Smooth muscle cell (in vitro differentiated cells): Measurements from ENCODE around the gene SLC34A1. TPM values are rescaled to one million over a fixed set of nuclear protein-coding genes. Genes with fewer than 3 reads are reported as not detected.

ENCODE experiments used
- DNase-seq: peaks from one replicate; lab custom pipeline; 2025; ENCODE audit not compliant: unreplicated experiment; lab: John Stamatoyannopoulos, UW
- H2AFZ ChIP-seq: fragments of 200-600 bp; sonication (generic); 2 replicates; pipeline ENCODE4 v1.6.0; 2016; ENCODE audit warnings: antibody characterized with exemption, low read depth, mild to moderate bottlenecking
- H3F3A ChIP-seq: fragments of 200-600 bp; sonication (generic); 2 replicates; pipeline ENCODE4 v1.6.0; 2017; ENCODE audit warnings: antibody characterized with exemption, low read depth
- H3K27ac ChIP-seq: fragments of 200-600 bp; sonication (generic); 2 replicates; pipeline ENCODE4 v1.5.1; 2016; ENCODE audit warnings: low read depth, mild to moderate bottlenecking
- H3K27me3 ChIP-seq: fragments of 200-600 bp; sonication (generic); 2 replicates; pipeline ENCODE4 v1.6.1; 2016; ENCODE audit warnings: low read depth, mild to moderate bottlenecking
- H3K36me3 ChIP-seq: fragments of 200-600 bp; sonication (generic); 2 replicates; pipeline ENCODE4 v1.5.1; 2016; ENCODE audit warnings: low read depth
- H3K4me1 ChIP-seq: fragments of 200-600 bp; sonication (generic); 2 replicates; pipeline ENCODE4 v1.5.1; 2016; ENCODE audit warnings: low read depth
- H3K4me2 ChIP-seq: fragments of 200-600 bp; sonication (generic); 2 replicates; pipeline ENCODE4 v1.6.0; 2016; ENCODE audit warnings: mild to moderate bottlenecking
- H3K4me3 ChIP-seq: fragments of 200-600 bp; sonication (generic); 2 replicates; pipeline ENCODE4 v1.5.1; 2016; ENCODE audit warnings: mild to moderate bottlenecking
- H3K79me2 ChIP-seq: fragments of 200-600 bp; sonication (generic); 2 replicates; pipeline ENCODE4 v1.6.0; 2016; ENCODE audit warnings: low read depth, mild to moderate bottlenecking
- H3K9ac ChIP-seq: fragments of 200-600 bp; sonication (generic); 2 replicates; pipeline ENCODE4 v1.6.0; 2016; ENCODE audit warnings: low read depth
- H3K9me3 ChIP-seq: fragments of 200-600 bp; sonication (generic); replicated peaks from 2 replicates; pipeline ENCODE4 v1.5.1; 2016; ENCODE audit warnings: low read depth
- H4K20me1 ChIP-seq: fragments of 200-600 bp; sonication (generic); 2 replicates; pipeline ENCODE4 v1.6.0; 2016; ENCODE audit warnings: low read depth
- CTCF ChIP-seq: fragments of 200-600 bp; sonication (generic); IDR thresholded peaks from 2 replicates; pipeline ENCODE4 v1.5.1; 2017; ENCODE audit warnings: borderline replicate concordance, mild to moderate bottlenecking, antibody characterized with exemption; ENCODE audit not compliant: insufficient read depth, poor library complexity, severe bottlenecking
- WGBS: methylation state at CpG from one replicate; pipeline ENCODE4 v1.1.7; 2016; ENCODE audit warnings: low lambda C conversion rate; 5-methylcytosine and 5-hydroxymethylcytosine counted together
- polyA plus RNA-seq: library from polyadenylated mRNA; unstranded; fragments of >200 nt; fragmentation: Nextera tagmentation; extraction: Ambion mirVana; gene quantifications from 2 replicates; pipeline ENCODE4 v1.2.1, GENCODE V29; 2016
- total RNA-seq: library from RNA; depleted of rRNA; stranded (reverse); fragments of >200 nt; gene quantifications from 2 replicates; pipeline ENCODE4 v1.2.3, GENCODE V29; 2014

Gene SLC34A1
- total and polyA plus RNA-seq, 2 experiments from 2014 or later: not detected

DNA sequence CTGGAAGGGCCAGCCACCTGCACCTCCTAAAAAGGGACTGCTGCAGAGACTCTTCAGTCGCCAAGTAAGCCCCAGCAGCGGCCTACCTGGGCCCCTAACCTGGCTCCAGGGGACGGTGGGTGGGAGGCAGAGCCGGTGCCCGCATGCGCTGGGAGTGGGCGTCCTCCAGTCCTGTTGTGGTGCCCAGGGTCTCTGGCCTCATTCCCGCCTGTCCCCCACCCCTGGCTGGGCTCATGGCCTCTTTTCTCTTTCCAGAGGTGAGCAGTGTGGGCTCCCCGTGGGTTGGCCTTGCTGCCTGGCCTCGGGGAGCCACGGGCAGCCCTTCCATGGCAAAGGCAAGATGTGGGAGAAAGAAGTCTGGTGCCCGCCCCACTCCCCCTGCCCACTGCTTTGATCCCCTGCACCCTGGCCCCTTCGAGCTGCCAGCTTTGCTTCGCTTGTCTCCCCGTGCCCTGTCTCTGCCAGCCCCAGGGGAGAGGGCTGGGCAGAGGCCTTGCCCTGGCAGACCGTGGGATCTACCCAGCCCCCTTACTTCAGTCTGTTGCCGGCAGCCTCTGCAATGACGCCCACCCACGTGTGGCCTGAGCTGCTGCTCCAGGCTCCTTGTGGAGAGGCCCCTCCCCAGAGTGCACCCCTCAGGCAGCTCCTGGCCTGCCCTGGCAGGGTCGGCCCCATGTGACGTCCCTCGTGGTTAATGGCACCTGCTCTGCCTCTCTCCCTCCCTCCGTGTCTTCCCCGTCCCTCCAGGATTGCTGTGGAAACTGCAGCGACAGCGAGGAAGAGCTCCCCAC, 57.0 kb downstream of the SLC34A1 start:
- H2AFZ ChIP-seq: no peak overlapping the region
- no peak overlapping the region for H3K9ac ChIP-seq
- H3K79me2 ChIP-seq: no peaks in the 10 kb centered on the region
- no peak overlapping the region for H3K4me3 ChIP-seq
- TF ChIP-seq CTCF: no peak
- H3F3A ChIP-seq: no peaks in the 10 kb centered on the region
- no peaks in the 10 kb centered on the region for H4K20me1 ChIP-seq
- H3K27me3 ChIP-seq: no peaks in the 10 kb centered on the region
- H3K4me1 ChIP-seq: peaks cover 4% of the 10 kb centered on the region
- H3K36me3 ChIP-seq: no peaks in the 10 kb centered on the region
- 92% methylated on average over 20 of the region's 26 CpGs for WGBS
- no peak overlapping the region for H3K4me2 ChIP-seq
- no peaks in the 10 kb centered on the region for H3K9me3 ChIP-seq
- no peak for DNase-seq
- H3K27ac ChIP-seq: no peak overlapping the region

- H3F3A ChIP-seq: no peaks in the 10 kb centered on the region
- WGBS: 97% methylated on average over 20 of the region's 20 CpGs
- H4K20me1 ChIP-seq: no peaks in the 10 kb centered on the region
- no peaks in the 10 kb centered on the region for H3K27me3 ChIP-seq
- H3K4me2 ChIP-seq: no peak overlapping the region
- H3K9ac ChIP-seq: no peak overlapping the region
- H3K4me1 ChIP-seq: peaks cover 4% of the 10 kb centered on the region
- H3K27ac ChIP-seq: no peak overlapping the region
- no peaks in the 10 kb centered on the region for H3K36me3 ChIP-seq
- no peak overlapping the region for H3K4me3 ChIP-seq
- no peak for TF ChIP-seq CTCF
- H3K9me3 ChIP-seq: no peaks in the 10 kb centered on the region
- H2AFZ ChIP-seq: no peak overlapping the region
- no peaks in the 10 kb centered on the region for H3K79me2 ChIP-seq
- no peak for DNase-seq
These were observed 58.0 kb downstream of the SLC34A1 start for GRCh38 chr5:177442066-177442826.

GRCh38 chr5:177443144-177443983, 59.1 kb downstream of the SLC34A1 start:
- H2AFZ ChIP-seq: no peak overlapping the region
- no peak for TF ChIP-seq CTCF
- no peaks in the 10 kb centered on the region for H3K79me2 ChIP-seq
- DNase-seq: no peak
- H3K27ac ChIP-seq: no peak overlapping the region
- peaks cover 3% of the 10 kb centered on the region for H4K20me1 ChIP-seq
- no peaks in the 10 kb centered on the region for H3K36me3 ChIP-seq
- 96% methylated on average over 15 of the region's 15 CpGs for WGBS
- H3K4me3 ChIP-seq: no peak overlapping the region
- H3K4me1 ChIP-seq: peaks cover 13% of the 10 kb centered on the region
- no peaks in the 10 kb centered on the region for H3K9me3 ChIP-seq
- no peak overlapping the region for H3K9ac ChIP-seq
- peaks cover 5% of the 10 kb centered on the region for H3F3A ChIP-seq
- no peak overlapping the region for H3K4me2 ChIP-seq
- no peaks in the 10 kb centered on the region for H3K27me3 ChIP-seq
